Panc1 (cell line): ENCODE measurements around the gene SYNDIG1L. TPM values are rescaled to one million over a fixed set of nuclear protein-coding genes. Genes with fewer than 3 reads are reported as not detected.

ENCODE experiments used
- ATAC-seq: fragments of 200-7000 bp; cut with Tn5 transposase; 2 replicates; pipeline ENCODE4 v1.9.1; 2020; ENCODE audit warnings: mild to moderate bottlenecking, moderate library complexity
- BruUV-seq: library from RNA; stranded (reverse); fragments of 400-500 nt; replicated peaks from 2 replicates; lab custom pipeline; 2021; lab: Mats Ljungman, UMichigan
- CTCF ChIA-PET: fragments of 300-600 bp; sonication (Branson Sonifier 250); formaldehyde crosslinking; loops from one replicate; lab custom pipeline; 2022; ENCODE audit warnings: antibody characterized with exemption; lab: Charles Lee
- POLR2A ChIA-PET: fragments of 300-600 bp; sonication (Branson Sonifier 250); formaldehyde crosslinking; loops from one replicate; lab custom pipeline; 2022; ENCODE audit warnings: antibody characterized with exemption; lab: Charles Lee
- DNase-seq: peaks from one replicate; pipeline ENCODE4 v3.0.0-alpha.2; 2010; ENCODE audit warnings: low read depth, low spot score
- H3K27ac ChIP-seq: 2 replicates; pipeline ENCODE4 v1.5.1; 2011; ENCODE audit warnings: mild to moderate bottlenecking, low read length, inconsistent platforms
- H3K27me3 ChIP-seq: fragments of 200-500 bp; sonication (Bioruptor generic); 2 replicates; pipeline ENCODE4 v1.6.0; 2014; ENCODE audit warnings: low read length, inconsistent platforms; ENCODE audit not compliant: control insufficient read depth, insufficient read depth
- H3K36me3 ChIP-seq: fragments of 200-500 bp; sonication (Bioruptor generic); 2 replicates; pipeline ENCODE4 v1.5.1; 2014; ENCODE audit warnings: inconsistent platforms, mild to moderate bottlenecking, low read length, moderate library complexity; ENCODE audit not compliant: control insufficient read depth, insufficient read depth
- H3K4me1 ChIP-seq: 2 replicates; pipeline ENCODE4 v1.5.1; 2011; ENCODE audit warnings: inconsistent platforms, mild to moderate bottlenecking, low read length, moderate library complexity; ENCODE audit not compliant: control insufficient read depth, insufficient read depth
- H3K4me3 ChIP-seq, 2 experiments: 2 replicates each; pipeline ENCODE4 v1.5.1; 2011 to 2012; ENCODE audit warnings: low read depth in 2 of 2, low read length in 2 of 2, mild to moderate bottlenecking in 2 of 2, inconsistent platforms in 1 of 2, moderate library complexity in 1 of 2
- H3K9me3 ChIP-seq: fragments of 200-500 bp; sonication (Bioruptor generic); 2 replicates; pipeline ENCODE4 v1.5.1; 2014; ENCODE audit warnings: low read depth, mild to moderate bottlenecking, inconsistent platforms, low read length, moderate library complexity; ENCODE audit not compliant: control insufficient read depth, insufficient read depth
- POLR2AphosphoS5 ChIP-seq: IDR thresholded peaks from 2 replicates; pipeline ENCODE4 v1.6.1; 2012; ENCODE audit warnings: mild to moderate bottlenecking, low read depth, low read length, moderate library complexity
- SIN3A ChIP-seq: IDR thresholded peaks from 2 replicates; pipeline ENCODE4 v1.6.1; 2012; ENCODE audit warnings: low read depth, mild to moderate bottlenecking, low read length, moderate library complexity, borderline replicate concordance; ENCODE audit not compliant: insufficient read depth
- TCF7L2 ChIP-seq: IDR thresholded peaks from 2 replicates; pipeline ENCODE4 v1.6.1; 2011; ENCODE audit warnings: mild to moderate bottlenecking, low read depth, low read length, inconsistent platforms
- in situ Hi-C: cut with HindIII; loops from 2 replicates; pipeline ENCODE4 v1.10.0; 2016; ENCODE audit warnings: low sequenced_read_pairs, low pct_unique_long_range_greater_than_20kb
- intact Hi-C: fragments of 100-400 bp; cut with micrococcal nuclease; formaldehyde crosslinking; loops from one replicate; pipeline ENCODE4 v1.10.0; 2022; ENCODE audit not compliant: unreplicated experiment
- total RNA-seq: library from RNA; stranded (reverse); gene quantifications from one replicate; pipeline ENCODE4 v1.2.1, GENCODE V29; 2021; ENCODE audit not compliant: unreplicated experiment
- TF ChIP-seq, protein P1 (sequence below), 2 experiments: IDR thresholded peaks; 2 replicates each; pipeline ENCODE4 v1.6.1; 2011 to 2012; ENCODE audit warnings: low read depth in 2 of 2, control low read depth in 1 of 2, low read length in 1 of 2, mild to moderate bottlenecking in 1 of 2, moderate library complexity in 1 of 2; ENCODE audit not compliant: insufficient read depth in 1 of 2
- TF ChIP-seq, protein P2 (sequence below): fragments of 450-650 bp; IDR thresholded peaks from 2 replicates; pipeline ENCODE4 v1.5.1; 2017; ENCODE audit warnings: mild to moderate bottlenecking

The SYNDIG1L gene
- total RNA-seq, 1 experiment from 2014 or later, result not detected

DNA sequence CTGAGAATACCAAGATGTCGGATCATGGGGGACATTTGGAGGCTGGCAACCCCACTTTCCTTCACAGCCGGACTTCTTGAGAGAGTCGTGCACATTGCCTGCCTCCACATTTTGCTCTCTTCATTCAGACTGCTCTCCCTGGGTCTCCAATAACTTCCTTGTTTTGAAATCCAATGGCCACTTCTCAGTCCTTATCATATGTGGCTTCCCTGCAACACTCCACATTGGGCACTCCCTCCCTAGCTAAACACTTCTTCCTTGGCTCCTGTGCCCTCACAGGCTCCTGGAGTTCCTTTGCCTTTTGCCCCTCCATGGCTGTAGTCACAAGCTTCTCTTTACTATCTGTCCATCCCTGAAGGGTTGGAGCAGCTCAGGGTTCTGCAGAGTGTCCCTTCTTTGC lies 37.0 kb upstream of the SYNDIG1L start:
- in situ Hi-C loops, result no loop called here
- Histone ChIP-seq H3K27ac (no peak overlapping the region), H3K4me3 (no peak overlapping the region), H3K27me3 (no peaks in the 10 kb centered on the region), H3K36me3 (no peaks in the 10 kb centered on the region), H3K9me3 (no peaks in the 10 kb centered on the region), H3K4me1 (no peaks in the 10 kb centered on the region)
- no TSS peak for BruUV-seq
- no peak for ATAC-seq
- CTCF ChIA-PET, result interaction anchor here (0.6 kb wide), 1 partner anchor 99 kb away, joined by 4 read pairs; no protein-coding TSS in a partner anchor
- POLR2A ChIA-PET, result no interaction called here
- DNase-seq, result no peak
- TF ChIP-seq POLR2AphosphoS5, result no peak
- TF ChIP-seq, protein P1, sequence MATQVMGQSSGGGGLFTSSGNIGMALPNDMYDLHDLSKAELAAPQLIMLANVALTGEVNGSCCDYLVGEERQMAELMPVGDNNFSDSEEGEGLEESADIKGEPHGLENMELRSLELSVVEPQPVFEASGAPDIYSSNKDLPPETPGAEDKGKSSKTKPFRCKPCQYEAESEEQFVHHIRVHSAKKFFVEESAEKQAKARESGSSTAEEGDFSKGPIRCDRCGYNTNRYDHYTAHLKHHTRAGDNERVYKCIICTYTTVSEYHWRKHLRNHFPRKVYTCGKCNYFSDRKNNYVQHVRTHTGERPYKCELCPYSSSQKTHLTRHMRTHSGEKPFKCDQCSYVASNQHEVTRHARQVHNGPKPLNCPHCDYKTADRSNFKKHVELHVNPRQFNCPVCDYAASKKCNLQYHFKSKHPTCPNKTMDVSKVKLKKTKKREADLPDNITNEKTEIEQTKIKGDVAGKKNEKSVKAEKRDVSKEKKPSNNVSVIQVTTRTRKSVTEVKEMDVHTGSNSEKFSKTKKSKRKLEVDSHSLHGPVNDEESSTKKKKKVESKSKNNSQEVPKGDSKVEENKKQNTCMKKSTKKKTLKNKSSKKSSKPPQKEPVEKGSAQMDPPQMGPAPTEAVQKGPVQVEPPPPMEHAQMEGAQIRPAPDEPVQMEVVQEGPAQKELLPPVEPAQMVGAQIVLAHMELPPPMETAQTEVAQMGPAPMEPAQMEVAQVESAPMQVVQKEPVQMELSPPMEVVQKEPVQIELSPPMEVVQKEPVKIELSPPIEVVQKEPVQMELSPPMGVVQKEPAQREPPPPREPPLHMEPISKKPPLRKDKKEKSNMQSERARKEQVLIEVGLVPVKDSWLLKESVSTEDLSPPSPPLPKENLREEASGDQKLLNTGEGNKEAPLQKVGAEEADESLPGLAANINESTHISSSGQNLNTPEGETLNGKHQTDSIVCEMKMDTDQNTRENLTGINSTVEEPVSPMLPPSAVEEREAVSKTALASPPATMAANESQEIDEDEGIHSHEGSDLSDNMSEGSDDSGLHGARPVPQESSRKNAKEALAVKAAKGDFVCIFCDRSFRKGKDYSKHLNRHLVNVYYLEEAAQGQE (IDR thresholded peaks at IDR 0.05; ENCODE audit: insufficient read depth in 1 of 2, low read depth in 2 of 2, low read length in 1 of 2), result no peak
- TF ChIP-seq TCF7L2, result no peak
- TF ChIP-seq, protein P2, sequence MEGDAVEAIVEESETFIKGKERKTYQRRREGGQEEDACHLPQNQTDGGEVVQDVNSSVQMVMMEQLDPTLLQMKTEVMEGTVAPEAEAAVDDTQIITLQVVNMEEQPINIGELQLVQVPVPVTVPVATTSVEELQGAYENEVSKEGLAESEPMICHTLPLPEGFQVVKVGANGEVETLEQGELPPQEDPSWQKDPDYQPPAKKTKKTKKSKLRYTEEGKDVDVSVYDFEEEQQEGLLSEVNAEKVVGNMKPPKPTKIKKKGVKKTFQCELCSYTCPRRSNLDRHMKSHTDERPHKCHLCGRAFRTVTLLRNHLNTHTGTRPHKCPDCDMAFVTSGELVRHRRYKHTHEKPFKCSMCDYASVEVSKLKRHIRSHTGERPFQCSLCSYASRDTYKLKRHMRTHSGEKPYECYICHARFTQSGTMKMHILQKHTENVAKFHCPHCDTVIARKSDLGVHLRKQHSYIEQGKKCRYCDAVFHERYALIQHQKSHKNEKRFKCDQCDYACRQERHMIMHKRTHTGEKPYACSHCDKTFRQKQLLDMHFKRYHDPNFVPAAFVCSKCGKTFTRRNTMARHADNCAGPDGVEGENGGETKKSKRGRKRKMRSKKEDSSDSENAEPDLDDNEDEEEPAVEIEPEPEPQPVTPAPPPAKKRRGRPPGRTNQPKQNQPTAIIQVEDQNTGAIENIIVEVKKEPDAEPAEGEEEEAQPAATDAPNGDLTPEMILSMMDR, result no peak
- TF ChIP-seq SIN3A, result no peak
- intact Hi-C loops, result no loop called here

DNA sequence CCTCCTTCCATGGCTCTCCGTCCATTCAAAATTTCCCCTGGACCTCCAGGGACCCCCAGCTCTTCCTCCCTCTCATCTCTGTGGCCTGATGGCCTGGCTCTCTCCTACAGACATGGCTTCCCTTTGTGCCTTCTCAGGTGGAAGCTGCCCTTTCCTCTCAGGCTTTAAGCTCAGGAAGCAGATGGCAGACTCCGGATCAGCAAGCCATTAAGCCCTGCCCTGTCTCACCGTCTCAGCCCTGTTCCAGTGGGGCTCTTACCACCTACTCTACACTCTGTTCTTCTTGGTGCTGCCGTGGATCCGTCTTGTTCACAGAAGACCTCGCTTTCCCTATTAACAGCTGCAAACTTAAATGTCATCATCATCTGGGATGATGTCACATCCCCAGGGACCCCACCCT lies 34.0 kb upstream of the SYNDIG1L start:
- no peaks in the 10 kb centered on the region for H3K36me3 ChIP-seq
- H3K4me3 ChIP-seq, result no peak overlapping the region
- H3K27ac ChIP-seq, result no peak overlapping the region
- POLR2A ChIA-PET, result no interaction called here
- no peaks in the 10 kb centered on the region for H3K4me1 ChIP-seq
- no TSS peak for BruUV-seq
- no peaks in the 10 kb centered on the region for H3K9me3 ChIP-seq
- ATAC-seq (no peak), DNase-seq (no peak)
- H3K27me3 ChIP-seq, result no peaks in the 10 kb centered on the region
- in situ Hi-C loops (no loop called here), intact Hi-C loops (no loop called here)
- no peak for TF ChIP-seq POLR2AphosphoS5
- TF ChIP-seq, protein P2, result no peak
- TF ChIP-seq TCF7L2, result no peak
- TF ChIP-seq, protein P1 (IDR thresholded peaks at IDR 0.05; ENCODE audit: insufficient read depth in 1 of 2, low read depth in 2 of 2, low read length in 1 of 2), result no peak
- TF ChIP-seq SIN3A, result no peak
- CTCF ChIA-PET, result no interaction called here
